ENCODE measurements around the gene AK9.

Gene AK9

DNA sequence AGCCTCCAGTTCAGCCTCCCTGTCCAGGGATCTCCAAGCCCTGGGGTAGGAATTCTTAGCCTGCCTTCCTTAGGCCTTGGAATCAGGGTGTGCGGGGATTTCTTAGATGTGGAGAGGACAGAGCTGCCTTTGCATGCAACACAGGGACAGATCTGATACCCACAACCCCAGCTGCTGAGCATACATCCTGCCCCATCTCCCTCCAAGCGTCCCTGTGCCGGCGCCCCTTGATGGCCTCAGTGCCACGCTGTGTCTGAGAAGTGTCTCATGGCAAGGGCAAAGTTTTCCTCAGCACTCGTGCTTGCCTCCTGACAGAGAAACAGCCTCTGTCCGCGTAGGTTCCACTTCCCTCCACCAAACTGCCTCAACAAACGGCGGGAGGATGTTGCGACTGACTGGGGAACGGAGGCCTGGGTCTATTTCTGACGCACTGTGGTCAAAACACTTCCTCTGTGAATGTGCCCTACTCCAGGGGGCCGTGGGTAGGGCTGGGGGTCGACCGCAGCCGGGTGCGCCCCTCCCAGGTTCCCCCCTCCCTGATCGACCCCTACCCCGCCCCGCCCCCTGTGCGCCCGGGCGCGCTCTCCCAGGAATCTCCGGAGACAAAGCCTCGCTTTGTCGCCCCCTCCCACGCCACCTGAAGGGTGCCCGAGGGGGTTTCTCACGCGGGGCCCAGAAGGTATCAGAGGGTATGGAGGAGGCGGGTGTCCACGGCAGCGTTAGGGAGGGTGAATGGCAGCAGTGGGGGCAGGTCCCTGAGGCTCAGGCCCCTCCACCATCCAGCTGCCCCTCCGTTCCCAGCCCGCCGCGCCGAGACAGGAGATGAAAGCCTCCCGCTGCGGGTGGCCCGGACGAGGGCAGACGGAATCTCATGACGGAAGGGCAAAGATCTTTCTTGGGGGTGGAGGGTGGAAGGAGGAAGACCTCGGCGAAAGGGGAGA lies 236.2 kb downstream of the AK9 start:
- TF ChIP-seq, protein P1, sequence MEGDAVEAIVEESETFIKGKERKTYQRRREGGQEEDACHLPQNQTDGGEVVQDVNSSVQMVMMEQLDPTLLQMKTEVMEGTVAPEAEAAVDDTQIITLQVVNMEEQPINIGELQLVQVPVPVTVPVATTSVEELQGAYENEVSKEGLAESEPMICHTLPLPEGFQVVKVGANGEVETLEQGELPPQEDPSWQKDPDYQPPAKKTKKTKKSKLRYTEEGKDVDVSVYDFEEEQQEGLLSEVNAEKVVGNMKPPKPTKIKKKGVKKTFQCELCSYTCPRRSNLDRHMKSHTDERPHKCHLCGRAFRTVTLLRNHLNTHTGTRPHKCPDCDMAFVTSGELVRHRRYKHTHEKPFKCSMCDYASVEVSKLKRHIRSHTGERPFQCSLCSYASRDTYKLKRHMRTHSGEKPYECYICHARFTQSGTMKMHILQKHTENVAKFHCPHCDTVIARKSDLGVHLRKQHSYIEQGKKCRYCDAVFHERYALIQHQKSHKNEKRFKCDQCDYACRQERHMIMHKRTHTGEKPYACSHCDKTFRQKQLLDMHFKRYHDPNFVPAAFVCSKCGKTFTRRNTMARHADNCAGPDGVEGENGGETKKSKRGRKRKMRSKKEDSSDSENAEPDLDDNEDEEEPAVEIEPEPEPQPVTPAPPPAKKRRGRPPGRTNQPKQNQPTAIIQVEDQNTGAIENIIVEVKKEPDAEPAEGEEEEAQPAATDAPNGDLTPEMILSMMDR (IDR thresholded peaks at IDR 0.05; ENCODE audit: low read depth, low read length, missing control alignments), result no peak
- no peak for DNase-seq (ENCODE audit: low read depth)
- peak overlapping the region; percentile 70 for H3K4me3 ChIP-seq (ENCODE audit: low read depth, low read length)
- in situ Hi-C loops (cut with HindIII; ENCODE audit: low sequenced_read_pairs), result no loop called here

DNA sequence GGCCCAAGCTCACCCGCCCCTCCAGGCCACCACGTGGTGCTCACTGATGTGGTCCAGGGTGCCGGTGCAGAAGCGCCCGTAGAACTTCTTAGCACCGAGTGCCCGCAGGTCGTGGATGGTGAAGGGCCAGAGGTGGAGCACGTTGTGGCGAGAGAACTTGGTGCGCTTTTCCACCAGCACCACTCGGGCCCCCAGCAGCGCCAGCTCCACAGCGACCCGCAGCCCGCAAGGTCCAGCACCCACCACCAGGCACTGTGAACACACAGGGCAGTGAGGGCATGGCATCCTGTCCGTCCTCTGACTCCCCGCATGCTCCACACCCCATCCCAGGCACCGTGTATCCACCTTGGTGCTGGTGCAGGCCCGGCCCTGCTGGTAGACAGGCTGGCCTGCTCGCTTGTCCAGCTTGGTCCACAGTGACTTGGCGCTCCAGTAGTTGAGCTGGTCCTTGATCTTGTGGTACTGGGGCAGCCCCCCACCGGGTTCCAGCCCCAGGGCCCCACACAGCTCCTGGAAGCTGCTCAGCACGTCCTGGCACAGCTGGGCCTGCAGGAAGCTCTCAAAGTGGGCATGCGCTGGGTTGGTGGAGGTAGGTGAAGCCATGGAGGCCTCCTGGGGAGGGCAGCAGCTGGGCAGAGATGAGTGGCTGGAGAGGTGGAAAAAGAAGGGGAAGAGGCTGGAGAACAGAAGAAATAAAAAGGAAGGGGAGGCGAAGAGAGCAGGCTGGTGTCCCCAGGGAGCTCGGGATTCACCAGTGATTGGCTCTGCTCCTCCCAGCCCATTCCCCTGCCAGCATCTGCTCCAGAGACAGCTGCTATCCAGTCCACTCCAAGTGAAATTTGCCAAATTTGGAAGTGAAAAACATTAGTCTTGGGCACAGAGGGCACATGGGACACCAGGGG lies 237.2 kb downstream of the AK9 start:
- TF ChIP-seq, protein P1 (IDR thresholded peaks at IDR 0.05; ENCODE audit: low read depth, low read length, missing control alignments), result no peak
- in situ Hi-C loops (cut with HindIII; ENCODE audit: low sequenced_read_pairs), result no loop called here
- no peak for DNase-seq (ENCODE audit: low read depth)
- peak overlapping the region; percentile 70 for H3K4me3 ChIP-seq (ENCODE audit: low read depth, low read length)

DNA sequence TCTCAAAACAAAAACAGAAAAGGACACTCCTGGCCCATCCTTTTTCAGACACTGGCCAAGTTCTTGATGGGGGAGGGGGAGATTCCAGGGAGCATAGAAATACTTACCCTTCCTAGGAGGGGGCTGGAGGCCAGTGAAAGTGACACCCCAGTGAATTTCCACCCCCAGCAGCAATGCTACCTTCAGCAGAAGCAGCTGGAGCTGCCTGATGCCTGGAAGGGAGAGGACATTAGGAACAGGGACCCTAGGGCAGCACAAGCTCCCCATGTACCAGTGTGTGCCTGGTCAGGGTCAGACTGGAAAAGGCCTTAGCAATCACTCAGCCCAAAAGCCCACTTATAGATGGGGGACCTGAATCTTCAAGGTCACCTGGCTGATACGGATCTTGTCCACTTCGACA lies 237.8 kb downstream of the AK9 start:
- TF ChIP-seq, protein P1 (IDR thresholded peaks at IDR 0.05; ENCODE audit: low read depth, low read length, missing control alignments), result no peak
- H3K4me3 ChIP-seq (ENCODE audit: low read depth, low read length), result no peak overlapping the region
- DNase-seq (ENCODE audit: low read depth), result no peak
- in situ Hi-C loops (cut with HindIII; ENCODE audit: low sequenced_read_pairs), result no loop called here

DNA sequence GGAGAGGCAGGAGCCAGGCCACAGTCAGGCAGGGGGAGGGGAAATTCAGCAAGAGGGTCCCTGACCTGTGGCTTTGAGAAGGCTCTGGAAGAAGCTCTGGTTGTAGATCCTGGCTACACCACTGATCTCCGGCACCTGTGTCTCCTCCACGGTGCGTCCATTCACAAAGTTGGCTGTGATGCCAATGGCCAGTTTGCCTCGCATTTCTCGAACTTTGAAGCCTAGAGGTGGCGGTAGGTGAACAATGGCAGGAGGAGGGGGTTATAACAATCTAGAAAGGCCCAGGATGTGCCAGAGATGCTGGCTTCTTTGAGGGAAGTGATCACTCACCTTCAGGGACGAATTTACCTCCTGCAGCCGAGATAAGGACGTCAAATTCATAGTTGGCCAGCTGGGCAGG lies 238.8 kb downstream of the AK9 start:
- in situ Hi-C loops (cut with HindIII; ENCODE audit: low sequenced_read_pairs), result no loop called here
- TF ChIP-seq, protein P1 (IDR thresholded peaks at IDR 0.05; ENCODE audit: low read depth, low read length, missing control alignments), result no peak
- no peak overlapping the region for H3K4me3 ChIP-seq (ENCODE audit: low read depth, low read length)
- no peak for DNase-seq (ENCODE audit: low read depth)

DNA sequence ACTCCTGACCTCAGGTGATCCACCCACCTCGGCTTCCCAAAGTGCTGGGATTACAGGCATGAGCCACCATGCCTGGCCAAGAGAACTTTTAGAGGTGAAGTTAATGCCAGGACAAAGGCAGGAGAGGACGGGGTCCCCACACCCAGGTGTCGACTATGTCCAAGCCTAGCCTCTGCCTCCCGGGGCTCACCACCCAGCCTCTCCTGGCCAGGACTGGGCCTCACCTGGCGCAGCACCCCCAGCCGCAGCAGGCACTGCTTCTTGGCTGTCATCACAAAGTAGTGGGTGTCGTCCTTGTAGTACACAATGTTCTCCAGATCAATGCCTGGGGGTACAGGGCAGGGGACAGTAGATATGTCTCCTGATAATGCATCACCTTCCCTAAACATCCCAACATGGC lies 239.6 kb downstream of the AK9 start:
- no peak for DNase-seq (ENCODE audit: low read depth)

DNA sequence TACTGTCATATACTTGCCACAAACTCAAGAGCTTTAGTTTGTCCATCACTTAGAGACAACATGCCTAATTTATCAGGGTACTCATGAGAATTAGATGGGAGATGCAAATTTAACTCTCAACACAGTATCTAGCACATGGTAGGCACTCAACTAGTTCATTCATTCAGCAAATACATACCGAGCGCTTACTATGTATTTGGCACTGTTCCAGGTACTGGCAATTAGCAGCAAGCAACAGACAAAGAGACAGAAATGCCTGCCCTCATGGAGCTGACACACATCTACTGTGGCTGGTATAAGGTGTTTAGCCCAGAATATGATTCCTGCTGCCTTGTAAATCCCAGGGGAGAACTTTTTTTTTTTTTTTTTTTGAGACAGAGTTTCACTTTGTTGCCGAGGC lies 240.2 kb downstream of the AK9 start:
- TF ChIP-seq, protein P1 (IDR thresholded peaks at IDR 0.05; ENCODE audit: low read depth, low read length, missing control alignments), result no peak
- in situ Hi-C loops (cut with HindIII; ENCODE audit: low sequenced_read_pairs), result no loop called here
- no peak overlapping the region for H3K4me3 ChIP-seq (ENCODE audit: low read depth, low read length)
- DNase-seq (ENCODE audit: low read depth), result no peak

More for the DNA sequence above, 239.6 kb downstream of the AK9 start:
- in situ Hi-C loops (cut with HindIII; ENCODE audit: low sequenced_read_pairs), result no loop called here
- TF ChIP-seq, protein P1 (IDR thresholded peaks at IDR 0.05; ENCODE audit: low read depth, low read length, missing control alignments), result no peak
- H3K4me3 ChIP-seq (ENCODE audit: low read depth, low read length), result no peak overlapping the region

Data from astrocyte of the cerebellum (primary cell).